HUES48 (cell line): ENCODE measurements around the gene KDM8.
"Not testable (repeated sequence)": the region's sequence is repeated elsewhere in the genome, so short reads cannot be mapped to it uniquely, and the experiment has no call there.

ENCODE experiments used
- H3K27ac ChIP-seq: one replicate; pipeline ENCODE4 v1.7.0; 2013; ENCODE audit warnings: low read depth, low read length, inconsistent platforms
- H3K27me3 ChIP-seq: 2 replicates; pipeline ENCODE4 v1.6.1; 2013; ENCODE audit warnings: mild to moderate bottlenecking, low read length; ENCODE audit not compliant: control insufficient read depth, insufficient read depth
- H3K36me3 ChIP-seq: 2 replicates; pipeline ENCODE4 v1.6.1; 2013; ENCODE audit warnings: low read length; ENCODE audit not compliant: control insufficient read depth, insufficient read depth
- H3K4me1 ChIP-seq: 2 replicates; pipeline ENCODE4 v1.6.1; 2013; ENCODE audit warnings: mild to moderate bottlenecking, low read length; ENCODE audit not compliant: control insufficient read depth, insufficient read depth
- H3K4me3 ChIP-seq: 2 replicates; pipeline ENCODE4 v1.5.1; 2013; ENCODE audit warnings: mild to moderate bottlenecking, low read depth, low read length
- H3K9ac ChIP-seq: 2 replicates; pipeline ENCODE4 v1.6.1; 2013; ENCODE audit warnings: mild to moderate bottlenecking, low read depth, low read length, moderate library complexity
- H3K9me3 ChIP-seq: 2 replicates; pipeline ENCODE4 v1.6.1; 2013; ENCODE audit warnings: low read length; ENCODE audit not compliant: control insufficient read depth, insufficient read depth

Gene KDM8

GRCh38 chr16:27257271-27257670 lies 53.9 kb downstream of the KDM8 start:
- peaks cover 21% of the 10 kb centered on the region; the same call in 1 of the 2 replicates for H3K36me3 ChIP-seq
- no peaks in the 10 kb centered on the region for H3K27me3 ChIP-seq
- H3K4me1 ChIP-seq = peaks cover 14% of the 10 kb centered on the region
- H3K9ac ChIP-seq = no peak overlapping the region
- H3K4me3 ChIP-seq = no peak overlapping the region
- H3K27ac ChIP-seq = no peak overlapping the region
- H3K9me3 ChIP-seq = no peaks in the 10 kb centered on the region

GRCh38 chr16:27258241-27258734 lies 55.0 kb downstream of the KDM8 start:
- H3K4me3 ChIP-seq = no peak overlapping the region
- H3K9me3 ChIP-seq = no peaks in the 10 kb centered on the region
- no peak overlapping the region for H3K9ac ChIP-seq
- no peaks in the 10 kb centered on the region for H3K27me3 ChIP-seq
- H3K4me1 ChIP-seq = peaks cover 14% of the 10 kb centered on the region
- peak overlapping the region; percentile 26 for H3K27ac ChIP-seq
- peaks cover 21% of the 10 kb centered on the region; the same call in 1 of the 2 replicates for H3K36me3 ChIP-seq

- no peaks in the 10 kb centered on the region for H3K27me3 ChIP-seq
- H3K4me1 ChIP-seq = peaks cover 14% of the 10 kb centered on the region
- H3K36me3 ChIP-seq = peaks cover 21% of the 10 kb centered on the region; the same call in 1 of the 2 replicates
- no peaks in the 10 kb centered on the region for H3K9me3 ChIP-seq
- H3K9ac ChIP-seq = no peak overlapping the region
- H3K27ac ChIP-seq = no peak overlapping the region
- no peak overlapping the region for H3K4me3 ChIP-seq
These were observed 56.4 kb downstream of the KDM8 start for GRCh38 chr16:27259710-27260109.

- peaks cover 14% of the 10 kb centered on the region for H3K4me1 ChIP-seq
- not testable (repeated sequence) for H3K27me3 ChIP-seq, H3K9me3 ChIP-seq, H3K9ac ChIP-seq, H3K27ac ChIP-seq, H3K4me3 ChIP-seq, H3K36me3 ChIP-seq
These were observed 59.6 kb downstream of the KDM8 start for GRCh38 chr16:27262904-27263423.

GRCh38 chr16:27264151-27264550 lies 60.8 kb downstream of the KDM8 start:
- Histone ChIP-seq H3K27me3 (no peaks in the 10 kb centered on the region), H3K4me1 (peaks cover 9% of the 10 kb centered on the region), H3K9me3 (no peaks in the 10 kb centered on the region), H3K36me3 (no peaks in the 10 kb centered on the region), H3K4me3 (no peak overlapping the region), H3K27ac (no peak overlapping the region), H3K9ac (no peak overlapping the region)

GRCh38 chr16:27265982-27266381 lies 62.7 kb downstream of the KDM8 start:
- H3K4me1 ChIP-seq = no peaks in the 10 kb centered on the region
- H3K27ac ChIP-seq = no peak overlapping the region
- H3K4me3 ChIP-seq = no peak overlapping the region
- H3K36me3 ChIP-seq = no peaks in the 10 kb centered on the region
- H3K9me3 ChIP-seq = no peaks in the 10 kb centered on the region
- H3K27me3 ChIP-seq = no peaks in the 10 kb centered on the region
- H3K9ac ChIP-seq = no peak overlapping the region

- Histone ChIP-seq H3K27me3 (no peaks in the 10 kb centered on the region), H3K9me3 (no peaks in the 10 kb centered on the region), H3K4me3 (no peak overlapping the region), H3K36me3 (no peaks in the 10 kb centered on the region), H3K9ac (no peak overlapping the region), H3K4me1 (peaks cover 4% of the 10 kb centered on the region; the same call in 1 of the 2 replicates), H3K27ac (no peak overlapping the region)
These were observed 63.8 kb downstream of the KDM8 start for GRCh38 chr16:27267037-27267677.

GRCh38 chr16:27268376-27269299 lies 65.3 kb downstream of the KDM8 start, which contains the start of gene NSMCE1:
Gene NSMCE1, minus strand, starts transcription at chr16:27268772. Its CDS starts 11,202 bp downstream, at chr16:27257570.
- peak within 1 kb of the TSS; percentile 76 for H3K4me3 ChIP-seq
- H3K4me1 ChIP-seq = peaks cover 4% of the 10 kb centered on the region; the same call in 1 of the 2 replicates
- peak within 1 kb of the TSS; percentile 67; the same call in 1 of the 2 replicates for H3K9ac ChIP-seq
- no peaks in the 10 kb centered on the region for H3K36me3 ChIP-seq
- no peak within 1 kb of the TSS for H3K27ac ChIP-seq
- no peaks in the 10 kb centered on the region for H3K27me3 ChIP-seq
- H3K9me3 ChIP-seq = no peaks in the 10 kb centered on the region

- Histone ChIP-seq H3K36me3 (no peaks in the 10 kb centered on the region), H3K4me3 (peak overlapping the region; percentile 76; the same call in 1 of the 2 replicates), H3K4me1 (peaks cover 4% of the 10 kb centered on the region; the same call in 1 of the 2 replicates), H3K27me3 (no peaks in the 10 kb centered on the region), H3K9ac (0 out of 2 replicates have a peak overlapping the region, but pooled peaks have one; percentile 67), H3K27ac (no peak overlapping the region), H3K9me3 (no peaks in the 10 kb centered on the region)
These were observed 66.2 kb downstream of the KDM8 start for GRCh38 chr16:27269300-27270150.

- Histone ChIP-seq H3K27ac (no peak overlapping the region), H3K4me1 (peaks cover 4% of the 10 kb centered on the region; the same call in 1 of the 2 replicates), H3K9ac (no peak overlapping the region), H3K36me3 (no peaks in the 10 kb centered on the region), H3K4me3 (no peak overlapping the region), H3K9me3 (no peaks in the 10 kb centered on the region), H3K27me3 (no peaks in the 10 kb centered on the region)
These were observed 67.0 kb downstream of the KDM8 start for GRCh38 chr16:27270349-27270748.
